GM19240 (cell line): ENCODE measurements around the gene ENOX2.

Source experiments
- DNase-seq: peaks from one replicate; pipeline ENCODE4 v3.0.0; 2011; ENCODE audit warnings: low spot score; ENCODE audit not compliant: insufficient read length

ENOX2 gene

GRCh38 chrX:130704053-130705038 lies 198.7 kb downstream of the ENOX2 start:
- no peak for DNase-seq

- DNase-seq = no peak
These were observed 199.9 kb downstream of the ENOX2 start for GRCh38 chrX:130702867-130703707.

GRCh38 chrX:130700629-130701028 lies 202.4 kb downstream of the ENOX2 start:
- no peak for DNase-seq

- no peak for DNase-seq
These were observed 203.4 kb downstream of the ENOX2 start for GRCh38 chrX:130699618-130700017.

- DNase-seq = no peak
These were observed 206.5 kb downstream of the ENOX2 start for GRCh38 chrX:130696542-130696941.

GRCh38 chrX:130695931-130696330 lies 207.1 kb downstream of the ENOX2 start:
- no peak for DNase-seq

- no peak for DNase-seq
These were observed 208.0 kb downstream of the ENOX2 start for GRCh38 chrX:130694983-130695382.

- no peak for DNase-seq
These were observed 211.4 kb downstream of the ENOX2 start for GRCh38 chrX:130691576-130691975.

- DNase-seq = no peak
These were observed 214.6 kb downstream of the ENOX2 start for GRCh38 chrX:130688360-130688759.

GRCh38 chrX:130682990-130683389 lies 220.0 kb downstream of the ENOX2 start:
- DNase-seq = no peak

GRCh38 chrX:130680164-130681035 lies 222.6 kb downstream of the ENOX2 start:
- DNase-seq = no peak

GRCh38 chrX:130676861-130677260 lies 226.1 kb downstream of the ENOX2 start:
- DNase-seq = no peak

- DNase-seq = no peak
These were observed 230.8 kb downstream of the ENOX2 start for GRCh38 chrX:130672214-130672613.

GRCh38 chrX:130669233-130669632 lies 233.8 kb downstream of the ENOX2 start:
- DNase-seq = no peak

GRCh38 chrX:130665263-130665662 lies 237.7 kb downstream of the ENOX2 start:
- no peak for DNase-seq

- no peak for DNase-seq
These were observed 244.7 kb downstream of the ENOX2 start for GRCh38 chrX:130658310-130658709.

- no peak for DNase-seq
These were observed 248.5 kb downstream of the ENOX2 start for GRCh38 chrX:130654409-130654950.

- no peak for DNase-seq
These were observed 250.0 kb downstream of the ENOX2 start for GRCh38 chrX:130652824-130653578.

GRCh38 chrX:130649738-130650137 lies 253.3 kb downstream of the ENOX2 start:
- DNase-seq = no peak

- DNase-seq = no peak
These were observed 255.5 kb downstream of the ENOX2 start for GRCh38 chrX:130647468-130647867.
